ENCODE data around the gene MROH2A. TPM values are rescaled to one million over a fixed set of nuclear protein-coding genes. Genes with fewer than 3 reads are reported as not detected.

MROH2A gene
- total RNA-seq, 1 donor from 2014 or later: not detected

DNA sequence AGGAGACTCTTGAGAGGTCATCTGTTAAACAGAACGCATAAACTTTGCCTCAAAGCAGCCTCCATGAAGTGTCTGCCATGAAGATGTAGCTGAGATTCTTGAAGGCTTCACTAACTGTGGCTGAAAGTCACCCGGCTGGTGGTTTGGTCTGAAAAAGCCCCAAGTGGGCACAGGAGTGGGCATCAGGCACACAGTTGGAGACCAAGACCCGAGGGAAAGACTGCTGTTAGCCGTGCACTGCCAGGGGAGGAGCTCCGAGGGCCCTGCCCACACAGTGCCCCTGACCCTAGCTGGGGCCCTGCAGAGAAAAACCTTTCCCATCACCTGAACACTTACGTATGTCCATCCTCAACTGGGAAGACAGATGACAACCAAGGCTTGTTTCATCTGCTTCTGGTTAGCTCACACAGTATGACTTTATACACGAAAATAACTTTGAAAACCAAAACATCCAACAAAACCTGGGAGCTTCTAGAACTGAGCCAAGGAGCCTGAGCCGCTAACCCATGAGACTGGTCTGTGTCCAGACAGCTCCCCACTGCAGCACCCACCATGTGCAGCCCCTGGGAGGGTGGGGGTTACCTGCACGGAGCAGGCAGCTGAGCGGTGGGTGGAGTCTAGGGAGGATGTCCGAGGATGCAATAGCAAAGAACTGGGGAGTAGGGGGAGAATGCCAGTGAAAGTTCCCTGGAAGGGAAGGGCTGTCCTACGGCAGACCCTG, 60.8 kb downstream of the MROH2A start:
- Histone ChIP-seq H3K36me3 (no peaks in the 10 kb centered on the region), H3K4me1 (no peaks in the 10 kb centered on the region), H3K4me3 (no peak overlapping the region), H3K27ac (replicated peaks) (no peak overlapping the region), H3K9me3 (replicated peaks) (no peaks in the 10 kb centered on the region), H3K27me3 (ENCODE audit: low read depth) (no peaks in the 10 kb centered on the region)
- no peak for DNase-seq
- TF ChIP-seq CTCF (IDR thresholded peaks at IDR 0.05; ENCODE audit: borderline replicate concordance): no peak
- intact Hi-C loops (cut with micrococcal nuclease): no loop called here

- intact Hi-C loops (cut with micrococcal nuclease): no loop called here
- no peaks in the 10 kb centered on the region for H3K9me3 ChIP-seq (replicated peaks)
- no peak for TF ChIP-seq CTCF (IDR thresholded peaks at IDR 0.05; ENCODE audit: borderline replicate concordance)
- no peak for DNase-seq
- H3K27ac ChIP-seq (replicated peaks): no peak overlapping the region
- no peaks in the 10 kb centered on the region for H3K27me3 ChIP-seq (ENCODE audit: low read depth)
- no peaks in the 10 kb centered on the region for H3K4me1 ChIP-seq
- H3K4me3 ChIP-seq: no peak overlapping the region
- no peaks in the 10 kb centered on the region for H3K36me3 ChIP-seq
Observed at GRCh38 chr2:233839447-233839820, 61.3 kb downstream of the MROH2A start.

GRCh38 chr2:233840520-233840919, 62.4 kb downstream of the MROH2A start:
- Histone ChIP-seq H3K36me3 (no peaks in the 10 kb centered on the region), H3K9me3 (replicated peaks) (no peaks in the 10 kb centered on the region), H3K4me3 (no peak overlapping the region), H3K4me1 (no peaks in the 10 kb centered on the region), H3K27ac (replicated peaks) (no peak overlapping the region), H3K27me3 (ENCODE audit: low read depth) (no peaks in the 10 kb centered on the region)
- no peak for DNase-seq
- TF ChIP-seq CTCF (IDR thresholded peaks at IDR 0.05; ENCODE audit: borderline replicate concordance): no peak
- intact Hi-C loops (cut with micrococcal nuclease): no loop called here

DNA sequence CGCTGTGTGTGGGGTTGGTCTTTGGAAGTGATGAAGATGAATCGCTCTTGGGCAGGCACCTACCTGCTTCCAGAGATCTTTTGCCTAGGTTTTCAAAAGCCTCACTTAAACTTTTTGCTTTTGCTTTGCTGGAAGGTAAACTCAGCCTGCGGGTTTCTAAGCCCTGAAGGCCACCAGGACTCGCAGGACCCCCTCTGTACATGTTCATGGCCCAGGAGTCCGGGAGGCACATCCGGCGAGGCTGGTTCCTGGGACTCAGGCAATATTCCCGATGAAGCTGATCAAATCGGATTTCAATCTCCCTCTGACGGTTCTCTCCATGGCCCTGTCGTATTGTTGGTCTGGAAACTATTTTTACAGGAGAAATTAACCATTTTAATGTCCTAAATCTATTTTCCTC, 63.1 kb downstream of the MROH2A start:
- no peaks in the 10 kb centered on the region for H3K36me3 ChIP-seq
- intact Hi-C loops (cut with micrococcal nuclease): no loop called here
- no peak for TF ChIP-seq CTCF (IDR thresholded peaks at IDR 0.05; ENCODE audit: borderline replicate concordance)
- H3K4me1 ChIP-seq: no peaks in the 10 kb centered on the region
- no peak overlapping the region for H3K4me3 ChIP-seq
- H3K27ac ChIP-seq (replicated peaks): no peak overlapping the region
- no peak for DNase-seq
- H3K27me3 ChIP-seq (ENCODE audit: low read depth): no peaks in the 10 kb centered on the region
- H3K9me3 ChIP-seq (replicated peaks): no peaks in the 10 kb centered on the region

DNA sequence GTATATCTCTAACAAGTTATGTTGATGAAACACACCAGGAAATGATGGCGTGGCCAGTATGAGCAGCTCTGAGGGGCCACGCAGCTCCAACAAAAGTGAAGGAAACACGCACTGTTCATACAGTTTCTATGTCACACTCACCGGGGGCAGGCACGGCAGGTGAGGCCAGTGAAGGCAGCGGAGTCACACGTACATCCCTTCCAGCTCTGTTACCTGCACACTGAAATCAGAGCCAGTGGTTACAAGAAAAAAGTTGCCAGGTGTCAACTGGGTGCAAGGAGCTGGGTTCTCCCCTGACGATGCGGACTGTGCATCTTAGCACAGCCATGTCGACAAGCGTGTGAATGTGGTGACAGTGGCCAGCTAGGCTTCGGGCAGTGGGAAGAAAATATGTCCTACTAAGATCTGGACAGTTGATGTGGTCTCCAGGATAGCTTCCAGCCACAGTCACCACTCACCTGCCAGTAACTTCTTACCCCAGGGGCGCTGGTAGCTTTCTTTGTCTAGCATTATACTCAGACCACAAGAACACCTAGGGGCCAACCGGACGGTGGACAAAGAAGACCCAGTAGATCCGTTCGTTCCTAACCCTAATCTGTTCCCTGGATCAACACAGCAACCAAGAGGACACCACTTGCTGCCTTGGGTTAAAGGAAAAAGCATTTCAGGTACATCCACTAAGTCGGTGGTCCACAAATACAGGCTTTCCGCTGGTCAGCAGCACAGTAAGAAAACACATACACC, 66.1 kb downstream of the MROH2A start:
- no peak overlapping the region for H3K4me3 ChIP-seq
- no peaks in the 10 kb centered on the region for H3K4me1 ChIP-seq
- no peak for TF ChIP-seq CTCF (IDR thresholded peaks at IDR 0.05; ENCODE audit: borderline replicate concordance)
- no peaks in the 10 kb centered on the region for H3K9me3 ChIP-seq (replicated peaks)
- peaks cover 16% of the 10 kb centered on the region for H3K27me3 ChIP-seq (ENCODE audit: low read depth)
- no peak for DNase-seq
- no peak overlapping the region for H3K27ac ChIP-seq (replicated peaks)
- intact Hi-C loops (cut with micrococcal nuclease): no loop called here
- H3K36me3 ChIP-seq: no peaks in the 10 kb centered on the region

All from left ventricle myocardium inferior (tissue), 1 donor.